ENCODE results near the gene DDX49. TPM values are rescaled to one million over a fixed set of nuclear protein-coding genes. Genes with fewer than 3 reads are reported as not detected.
A peak's percentile ranks its signal among the peaks of the same experiment; 100 is the strongest.
"Not testable (repeated sequence)": the region's sequence is repeated elsewhere in the genome, so short reads cannot be mapped to it uniquely, and the experiment has no call there.

DDX49 gene
- total RNA-seq, 1 experiment from 2014 or later: 47.9 TPM

DNA sequence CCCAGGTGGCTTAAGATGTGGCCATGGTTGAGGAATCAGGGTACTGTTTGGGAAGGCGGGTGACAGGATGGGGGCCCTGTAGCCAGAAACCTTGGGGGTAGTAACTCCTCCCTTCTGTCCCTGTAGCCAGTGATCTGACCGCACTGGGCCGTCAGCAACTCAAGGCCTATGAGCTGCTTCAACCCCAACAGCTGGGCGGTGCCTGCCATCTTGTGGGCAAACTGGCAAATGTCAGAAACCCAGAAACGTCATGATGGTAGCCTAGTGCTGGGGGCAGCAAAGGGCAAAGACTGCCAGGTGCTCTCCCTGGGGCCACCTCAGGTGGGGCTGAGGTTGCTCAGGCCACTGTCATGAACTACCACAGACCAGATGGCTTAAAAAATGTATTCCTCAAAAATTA, 3.9 kb upstream of the DDX49 start:
- peaks cover 10% of the 10 kb centered on the region for H3K4me1 Mint-ChIP-seq
- ChIA-PET POLR2A (interaction anchor here (0.6 kb wide), 1 partner anchor 382 kb away, joined by 4 read pairs; no protein-coding TSS in a partner anchor), CTCF (interaction anchor here (0.5 to 2.0 kb wide), 15 partner anchors 8 to 458 kb away, joined by 3 to 14 read pairs (median 3); partner anchors contain the start of gene CERS1)
- H3K27me3 Mint-ChIP-seq (ENCODE audit: low read depth): no peaks in the 10 kb centered on the region; the same call in 1 of the 2 replicates
- DNase-seq (ENCODE audit: low spot score) (peak; percentile 66), ATAC-seq (peak; percentile 14)
- no peak overlapping the region for H3K27ac Mint-ChIP-seq
- peak overlapping the region; percentile 40; the same call in 1 of the 2 replicates for H3K4me3 Mint-ChIP-seq
- H3K36me3 Mint-ChIP-seq: peaks cover 14% of the 10 kb centered on the region
- no peaks in the 10 kb centered on the region for H3K9me3 Mint-ChIP-seq
- TF ChIP-seq FOXJ3 (CRISPR knock-in tag; IDR thresholded peaks at IDR 0.05; ENCODE audit: borderline replicate concordance): no peak
- no peak for TF ChIP-seq ZNF121 (CRISPR knock-in tag; IDR thresholded peaks at IDR 0.05)
- TF ChIP-seq GABPB1 (CRISPR knock-in tag; IDR thresholded peaks at IDR 0.05): no peak
- TF ChIP-seq, protein P1, sequence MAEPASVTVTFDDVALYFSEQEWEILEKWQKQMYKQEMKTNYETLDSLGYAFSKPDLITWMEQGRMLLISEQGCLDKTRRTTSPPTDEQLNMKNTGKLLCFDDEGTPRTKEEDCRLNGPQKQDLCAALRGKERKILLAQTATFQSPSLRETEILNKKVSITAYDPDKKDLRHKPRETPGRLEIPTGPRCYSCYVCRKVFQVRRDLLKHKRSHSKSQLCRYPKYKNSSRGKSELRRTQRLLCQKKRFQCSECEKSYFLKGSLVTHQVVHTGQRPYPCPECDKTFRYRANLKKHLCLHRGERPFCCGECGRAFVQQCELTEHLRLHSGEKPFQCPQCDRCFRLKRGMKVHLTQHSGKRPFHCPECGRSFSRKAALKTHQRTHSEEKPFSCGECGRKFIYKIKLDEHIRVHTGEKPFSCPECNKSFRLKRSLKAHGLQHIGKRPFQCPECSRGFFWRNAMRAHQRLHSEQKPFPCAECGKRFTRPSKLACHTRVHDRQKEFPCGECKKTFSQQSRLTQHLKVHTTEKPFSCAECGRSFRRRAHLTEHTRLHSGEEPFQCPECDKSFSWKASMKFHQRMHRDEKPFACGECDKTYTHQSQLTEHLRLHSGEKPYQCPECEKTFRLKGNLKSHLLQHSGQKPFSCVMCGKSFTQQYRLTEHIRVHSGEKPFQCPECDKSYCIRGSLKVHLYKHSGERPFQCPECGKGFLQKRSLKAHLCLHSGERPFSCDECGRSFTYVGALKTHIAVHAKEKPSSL (CRISPR knock-in tag; conservative IDR thresholded peaks at IDR 0.05): no peak
- TF ChIP-seq, protein P2, sequence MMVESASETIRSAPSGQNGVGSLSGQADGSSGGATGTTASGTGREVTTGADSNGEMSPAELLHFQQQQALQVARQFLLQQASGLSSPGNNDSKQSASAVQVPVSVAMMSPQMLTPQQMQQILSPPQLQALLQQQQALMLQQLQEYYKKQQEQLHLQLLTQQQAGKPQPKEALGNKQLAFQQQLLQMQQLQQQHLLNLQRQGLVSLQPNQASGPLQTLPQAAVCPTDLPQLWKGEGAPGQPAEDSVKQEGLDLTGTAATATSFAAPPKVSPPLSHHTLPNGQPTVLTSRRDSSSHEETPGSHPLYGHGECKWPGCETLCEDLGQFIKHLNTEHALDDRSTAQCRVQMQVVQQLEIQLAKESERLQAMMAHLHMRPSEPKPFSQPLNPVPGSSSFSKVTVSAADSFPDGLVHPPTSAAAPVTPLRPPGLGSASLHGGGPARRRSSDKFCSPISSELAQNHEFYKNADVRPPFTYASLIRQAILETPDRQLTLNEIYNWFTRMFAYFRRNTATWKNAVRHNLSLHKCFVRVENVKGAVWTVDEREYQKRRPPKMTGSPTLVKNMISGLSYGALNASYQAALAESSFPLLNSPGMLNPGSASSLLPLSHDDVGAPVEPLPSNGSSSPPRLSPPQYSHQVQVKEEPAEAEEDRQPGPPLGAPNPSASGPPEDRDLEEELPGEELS (CRISPR knock-in tag; IDR thresholded peaks at IDR 0.05): no peak
- no peak for TF ChIP-seq RELA (CRISPR knock-in tag; IDR thresholded peaks at IDR 0.05; ENCODE audit: borderline replicate concordance)
- TF ChIP-seq JUN (CRISPR knock-in tag; IDR thresholded peaks at IDR 0.05): no peak
- TF ChIP-seq, protein P3, sequence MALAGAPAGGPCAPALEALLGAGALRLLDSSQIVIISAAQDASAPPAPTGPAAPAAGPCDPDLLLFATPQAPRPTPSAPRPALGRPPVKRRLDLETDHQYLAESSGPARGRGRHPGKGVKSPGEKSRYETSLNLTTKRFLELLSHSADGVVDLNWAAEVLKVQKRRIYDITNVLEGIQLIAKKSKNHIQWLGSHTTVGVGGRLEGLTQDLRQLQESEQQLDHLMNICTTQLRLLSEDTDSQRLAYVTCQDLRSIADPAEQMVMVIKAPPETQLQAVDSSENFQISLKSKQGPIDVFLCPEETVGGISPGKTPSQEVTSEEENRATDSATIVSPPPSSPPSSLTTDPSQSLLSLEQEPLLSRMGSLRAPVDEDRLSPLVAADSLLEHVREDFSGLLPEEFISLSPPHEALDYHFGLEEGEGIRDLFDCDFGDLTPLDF (CRISPR knock-in tag; IDR thresholded peaks at IDR 0.05): no peak
- no peak for TF ChIP-seq NFYB (CRISPR knock-in tag; conservative IDR thresholded peaks at IDR 0.05; ENCODE audit: low read depth)
- TF ChIP-seq, protein P4, sequence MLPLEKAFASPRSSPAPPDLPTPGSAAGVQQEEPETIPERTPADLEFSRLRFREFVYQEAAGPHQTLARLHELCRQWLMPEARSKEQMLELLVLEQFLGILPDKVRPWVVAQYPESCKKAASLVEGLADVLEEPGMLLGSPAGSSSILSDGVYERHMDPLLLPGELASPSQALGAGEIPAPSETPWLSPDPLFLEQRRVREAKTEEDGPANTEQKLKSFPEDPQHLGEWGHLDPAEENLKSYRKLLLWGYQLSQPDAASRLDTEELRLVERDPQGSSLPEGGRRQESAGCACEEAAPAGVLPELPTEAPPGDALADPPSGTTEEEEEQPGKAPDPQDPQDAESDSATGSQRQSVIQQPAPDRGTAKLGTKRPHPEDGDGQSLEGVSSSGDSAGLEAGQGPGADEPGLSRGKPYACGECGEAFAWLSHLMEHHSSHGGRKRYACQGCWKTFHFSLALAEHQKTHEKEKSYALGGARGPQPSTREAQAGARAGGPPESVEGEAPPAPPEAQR (CRISPR knock-in tag; IDR thresholded peaks at IDR 0.05): no peak
- TF ChIP-seq ZNF423 (CRISPR knock-in tag; IDR thresholded peaks at IDR 0.05): no peak
- no peak for TF ChIP-seq OVOL2 (CRISPR knock-in tag; IDR thresholded peaks at IDR 0.05; ENCODE audit: borderline replicate concordance)
- TF ChIP-seq, protein P5, sequence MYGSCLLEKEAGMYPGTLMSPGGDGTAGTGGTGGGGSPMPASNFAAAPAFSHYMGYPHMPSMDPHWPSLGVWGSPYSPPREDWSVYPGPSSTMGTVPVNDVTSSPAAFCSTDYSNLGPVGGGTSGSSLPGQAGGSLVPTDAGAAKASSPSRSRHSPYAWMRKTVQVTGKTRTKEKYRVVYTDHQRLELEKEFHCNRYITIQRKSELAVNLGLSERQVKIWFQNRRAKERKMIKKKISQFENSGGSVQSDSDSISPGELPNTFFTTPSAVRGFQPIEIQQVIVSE (CRISPR knock-in tag; IDR thresholded peaks at IDR 0.05; ENCODE audit: borderline replicate concordance): no peak
- TF ChIP-seq, protein P6, sequence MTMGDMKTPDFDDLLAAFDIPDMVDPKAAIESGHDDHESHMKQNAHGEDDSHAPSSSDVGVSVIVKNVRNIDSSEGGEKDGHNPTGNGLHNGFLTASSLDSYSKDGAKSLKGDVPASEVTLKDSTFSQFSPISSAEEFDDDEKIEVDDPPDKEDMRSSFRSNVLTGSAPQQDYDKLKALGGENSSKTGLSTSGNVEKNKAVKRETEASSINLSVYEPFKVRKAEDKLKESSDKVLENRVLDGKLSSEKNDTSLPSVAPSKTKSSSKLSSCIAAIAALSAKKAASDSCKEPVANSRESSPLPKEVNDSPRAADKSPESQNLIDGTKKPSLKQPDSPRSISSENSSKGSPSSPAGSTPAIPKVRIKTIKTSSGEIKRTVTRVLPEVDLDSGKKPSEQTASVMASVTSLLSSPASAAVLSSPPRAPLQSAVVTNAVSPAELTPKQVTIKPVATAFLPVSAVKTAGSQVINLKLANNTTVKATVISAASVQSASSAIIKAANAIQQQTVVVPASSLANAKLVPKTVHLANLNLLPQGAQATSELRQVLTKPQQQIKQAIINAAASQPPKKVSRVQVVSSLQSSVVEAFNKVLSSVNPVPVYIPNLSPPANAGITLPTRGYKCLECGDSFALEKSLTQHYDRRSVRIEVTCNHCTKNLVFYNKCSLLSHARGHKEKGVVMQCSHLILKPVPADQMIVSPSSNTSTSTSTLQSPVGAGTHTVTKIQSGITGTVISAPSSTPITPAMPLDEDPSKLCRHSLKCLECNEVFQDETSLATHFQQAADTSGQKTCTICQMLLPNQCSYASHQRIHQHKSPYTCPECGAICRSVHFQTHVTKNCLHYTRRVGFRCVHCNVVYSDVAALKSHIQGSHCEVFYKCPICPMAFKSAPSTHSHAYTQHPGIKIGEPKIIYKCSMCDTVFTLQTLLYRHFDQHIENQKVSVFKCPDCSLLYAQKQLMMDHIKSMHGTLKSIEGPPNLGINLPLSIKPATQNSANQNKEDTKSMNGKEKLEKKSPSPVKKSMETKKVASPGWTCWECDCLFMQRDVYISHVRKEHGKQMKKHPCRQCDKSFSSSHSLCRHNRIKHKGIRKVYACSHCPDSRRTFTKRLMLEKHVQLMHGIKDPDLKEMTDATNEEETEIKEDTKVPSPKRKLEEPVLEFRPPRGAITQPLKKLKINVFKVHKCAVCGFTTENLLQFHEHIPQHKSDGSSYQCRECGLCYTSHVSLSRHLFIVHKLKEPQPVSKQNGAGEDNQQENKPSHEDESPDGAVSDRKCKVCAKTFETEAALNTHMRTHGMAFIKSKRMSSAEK (CRISPR knock-in tag; IDR thresholded peaks at IDR 0.05; ENCODE audit: borderline replicate concordance): no peak

DNA sequence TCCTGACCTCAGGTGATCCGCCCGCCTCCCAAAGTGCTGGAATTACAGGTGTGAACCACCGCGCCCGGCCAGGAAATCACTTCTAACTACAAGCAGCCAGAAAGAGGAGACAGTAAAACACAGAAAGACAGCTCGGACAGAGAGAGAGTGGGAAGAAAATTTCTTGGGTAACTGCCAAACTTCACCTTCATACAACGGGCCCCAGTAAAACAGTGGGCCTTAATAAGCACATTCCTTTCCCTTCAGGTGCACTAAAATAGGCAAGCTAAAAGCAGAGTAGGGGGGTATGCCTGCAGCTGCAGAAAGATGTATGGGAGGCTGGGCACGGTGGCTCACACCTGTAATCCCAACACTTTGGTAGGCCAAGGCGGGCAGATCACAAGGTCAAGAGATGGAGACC, 1.9 kb upstream of the DDX49 start:
- CTCF ChIA-PET; H3K4me1 Mint-ChIP-seq; POLR2A ChIA-PET; ATAC-seq; H3K27me3 Mint-ChIP-seq (ENCODE audit: low read depth); DNase-seq (ENCODE audit: low spot score); H3K27ac Mint-ChIP-seq; H3K9me3 Mint-ChIP-seq: not testable (repeated sequence)
- Mint-ChIP-seq H3K36me3 (peaks cover 14% of the 10 kb centered on the region), H3K4me3 (peak overlapping the region; percentile 99)

Measured in WTC11 (cell line).